Stimulated activated effector memory CD8-positive, alpha-beta T cell treated with anti-CD3 and anti-CD28 coated beads, Interleukin-12 subunit alpha, Interleukin-12 subunit beta, amount 100 ng/mL, for 72 hours (primary cell): Measurements from ENCODE around the gene ULBP1.
"Not testable (repeated sequence)": the region's sequence is repeated elsewhere in the genome, so short reads cannot be mapped to it uniquely, and the experiment has no call there.

ENCODE experiments used
- ATAC-seq: fragments of 150-1000 bp; cut with Tn5 transposase; 2 replicates; pipeline ENCODE4 v1.10.0; 2021
- DNase-seq, 2 donors: peaks; one replicate each; pipeline ENCODE4 v3.0.0; 2021 to 2022; ENCODE audit warnings: low spot score in 2 of 2
- H3K27ac Mint-ChIP-seq: one replicate; pipeline ENCODE4 v1.8.0; 2022; ENCODE audit warnings: mild to moderate bottlenecking, mixed read lengths
- H3K36me3 Mint-ChIP-seq: one replicate; pipeline ENCODE4 v1.8.0; 2022; ENCODE audit warnings: mild to moderate bottlenecking, mixed read lengths
- H3K4me1 Mint-ChIP-seq: one replicate; pipeline ENCODE4 v1.8.0; 2022; ENCODE audit warnings: mixed read lengths
- H3K4me3 Mint-ChIP-seq: one replicate; pipeline ENCODE4 v1.8.0; 2022; ENCODE audit warnings: mild to moderate bottlenecking, mixed read lengths
- H3K9me3 Mint-ChIP-seq: one replicate; pipeline ENCODE4 v1.8.0; 2022; ENCODE audit warnings: mixed read lengths

The ULBP1 gene

GRCh38 chr6:149963462-149964307 lies at the start of gene ULBP1:
Gene ULBP1 (plus strand): TSS chr6:149963943. CDS start chr6:149964050, 107 bp downstream.
- H3K4me1 Mint-ChIP-seq: peaks cover 35% of the 10 kb centered on the region
- H3K27ac Mint-ChIP-seq: peak within 1 kb of the TSS; percentile 88
- no peaks in the 10 kb centered on the region for H3K9me3 Mint-ChIP-seq
- ATAC-seq: peak; percentile 83
- peak; percentile 67 to 93 for DNase-seq
- peaks cover 28% of the 10 kb centered on the region for H3K36me3 Mint-ChIP-seq
- H3K4me3 Mint-ChIP-seq: peak within 1 kb of the TSS; percentile 92

GRCh38 chr6:149915970-149916865 lies 47.5 kb upstream of the ULBP1 start:
- Mint-ChIP-seq H3K27ac (no peak overlapping the region), H3K36me3 (no peaks in the 10 kb centered on the region), H3K4me3 (no peak overlapping the region), H3K4me1 (no peaks in the 10 kb centered on the region), H3K9me3 (no peaks in the 10 kb centered on the region)
- no peak for DNase-seq
- no peak for ATAC-seq

GRCh38 chr6:149917679-149918078 lies 46.1 kb upstream of the ULBP1 start:
- no peaks in the 10 kb centered on the region for H3K9me3 Mint-ChIP-seq
- peaks cover 10% of the 10 kb centered on the region for H3K4me1 Mint-ChIP-seq
- H3K36me3 Mint-ChIP-seq: no peaks in the 10 kb centered on the region
- no peak overlapping the region for H3K27ac Mint-ChIP-seq
- DNase-seq (no peak), ATAC-seq (no peak)
- no peak overlapping the region for H3K4me3 Mint-ChIP-seq

GRCh38 chr6:149918151-149918905 lies 45.4 kb upstream of the ULBP1 start:
- Mint-ChIP-seq H3K4me3 (no peak overlapping the region), H3K27ac (no peak overlapping the region), H3K4me1 (peaks cover 16% of the 10 kb centered on the region), H3K9me3 (no peaks in the 10 kb centered on the region), H3K36me3 (no peaks in the 10 kb centered on the region)
- no peak for DNase-seq
- no peak for ATAC-seq

GRCh38 chr6:149919126-149919833 lies 44.5 kb upstream of the ULBP1 start:
- H3K4me3 Mint-ChIP-seq, H3K36me3 Mint-ChIP-seq, ATAC-seq, H3K27ac Mint-ChIP-seq, H3K9me3 Mint-ChIP-seq, DNase-seq: not testable (repeated sequence)
- H3K4me1 Mint-ChIP-seq: peaks cover 20% of the 10 kb centered on the region

GRCh38 chr6:149919834-149920225 lies 43.9 kb upstream of the ULBP1 start:
- Mint-ChIP-seq H3K4me1 (peaks cover 20% of the 10 kb centered on the region), H3K36me3 (no peaks in the 10 kb centered on the region), H3K4me3 (no peak overlapping the region), H3K27ac (no peak overlapping the region), H3K9me3 (no peaks in the 10 kb centered on the region)
- DNase-seq (no peak), ATAC-seq (no peak)

GRCh38 chr6:149921361-149921760 lies 42.4 kb upstream of the ULBP1 start:
- DNase-seq (no peak), ATAC-seq (no peak)
- Mint-ChIP-seq H3K36me3 (peaks cover 4% of the 10 kb centered on the region), H3K27ac (no peak overlapping the region), H3K4me1 (peaks cover 34% of the 10 kb centered on the region), H3K9me3 (no peaks in the 10 kb centered on the region), H3K4me3 (peak overlapping the region; percentile 82)

- not testable (repeated sequence) for H3K27ac Mint-ChIP-seq, DNase-seq, H3K9me3 Mint-ChIP-seq, ATAC-seq, H3K36me3 Mint-ChIP-seq
- peak overlapping the region; percentile 82 for H3K4me3 Mint-ChIP-seq
- H3K4me1 Mint-ChIP-seq: peaks cover 36% of the 10 kb centered on the region
Measured at GRCh38 chr6:149922091-149922490, 41.7 kb upstream of the ULBP1 start.

GRCh38 chr6:149922642-149923326 lies 41.0 kb upstream of the ULBP1 start, which contains the start of gene RAET1G:
Gene RAET1G (minus strand): TSS chr6:149923121. CDS start chr6:149923010, 111 bp downstream.
- Mint-ChIP-seq H3K9me3 (no peaks in the 10 kb centered on the region), H3K4me3 (peak within 1 kb of the TSS; percentile 82), H3K4me1 (peaks cover 36% of the 10 kb centered on the region), H3K36me3 (peaks cover 6% of the 10 kb centered on the region), H3K27ac (no peak within 1 kb of the TSS)
- ATAC-seq (peak; percentile 92), DNase-seq (peak; percentile 55 to 86)

GRCh38 chr6:149923327-149923986 lies 40.3 kb upstream of the ULBP1 start:
- DNase-seq (no peak), ATAC-seq (peak; percentile 15)
- H3K4me3 Mint-ChIP-seq: peak overlapping the region; percentile 82
- no peaks in the 10 kb centered on the region for H3K9me3 Mint-ChIP-seq
- peaks cover 36% of the 10 kb centered on the region for H3K4me1 Mint-ChIP-seq
- H3K27ac Mint-ChIP-seq: no peak overlapping the region
- H3K36me3 Mint-ChIP-seq: peaks cover 6% of the 10 kb centered on the region

GRCh38 chr6:149924206-149924932 lies 39.4 kb upstream of the ULBP1 start:
- ATAC-seq (no peak), DNase-seq (no peak)
- H3K9me3 Mint-ChIP-seq: no peaks in the 10 kb centered on the region
- H3K36me3 Mint-ChIP-seq: peaks cover 6% of the 10 kb centered on the region
- no peak overlapping the region for H3K27ac Mint-ChIP-seq
- peaks cover 36% of the 10 kb centered on the region for H3K4me1 Mint-ChIP-seq
- peak overlapping the region; percentile 82 for H3K4me3 Mint-ChIP-seq

GRCh38 chr6:149924933-149925252 lies 38.9 kb upstream of the ULBP1 start:
- Mint-ChIP-seq H3K27ac (no peak overlapping the region), H3K4me1 (peaks cover 36% of the 10 kb centered on the region), H3K4me3 (no peak overlapping the region), H3K36me3 (peaks cover 6% of the 10 kb centered on the region), H3K9me3 (no peaks in the 10 kb centered on the region)
- no peak for ATAC-seq
- no peak for DNase-seq

- DNase-seq (no peak), ATAC-seq (no peak)
- Mint-ChIP-seq H3K36me3 (peaks cover 6% of the 10 kb centered on the region), H3K4me3 (peak overlapping the region; percentile 50), H3K9me3 (no peaks in the 10 kb centered on the region), H3K4me1 (peaks cover 36% of the 10 kb centered on the region), H3K27ac (no peak overlapping the region)
Measured at GRCh38 chr6:149925253-149925973, 38.3 kb upstream of the ULBP1 start.
